ENCODE data around the gene TTC7B. TPM values are rescaled to one million over a fixed set of nuclear protein-coding genes. Genes with fewer than 3 reads are reported as not detected.

Gene TTC7B
- total RNA-seq, 1 experiment from 2014 or later: 40.9 TPM

- BruUV-seq (replicated peaks): no TSS peak
- in situ Hi-C loops (cut with HindIII; ENCODE audit: low pct_unique_long_range_greater_than_20kb, low sequenced_read_pairs) (no loop called here), intact Hi-C loops (cut with micrococcal nuclease; ENCODE audit: unreplicated experiment) (no loop called here)
- Histone ChIP-seq H3K4me1 (ENCODE audit: control insufficient read depth, insufficient read depth, low read length) (no peaks in the 10 kb centered on the region), H3K4me3 (ENCODE audit: low read depth in 2 of 2, low read length in 2 of 2) (no peak overlapping the region), H3K9me3 (ENCODE audit: control insufficient read depth, insufficient read depth, low read depth, low read length) (no peaks in the 10 kb centered on the region), H3K27me3 (ENCODE audit: control insufficient read depth, insufficient read depth, low read length) (no peaks in the 10 kb centered on the region), H3K36me3 (ENCODE audit: control insufficient read depth, insufficient read depth, low read length) (no peaks in the 10 kb centered on the region), H3K27ac (ENCODE audit: low read length) (no peak overlapping the region)
- POLR2A ChIA-PET: no interaction called here
- TF ChIP-seq POLR2AphosphoS5 (IDR thresholded peaks at IDR 0.05; ENCODE audit: low read depth, low read length) (no peak), TCF7L2 (IDR thresholded peaks at IDR 0.05; ENCODE audit: low read depth, low read length) (no peak), SIN3A (IDR thresholded peaks at IDR 0.05; ENCODE audit: borderline replicate concordance, insufficient read depth, low read depth, low read length) (no peak), REST (IDR thresholded peaks at IDR 0.05; ENCODE audit: insufficient read depth in 1 of 2, low read depth in 2 of 2, low read length in 1 of 2) (no peak), CTCF (IDR thresholded peaks at IDR 0.05) (no peak)
- CTCF ChIA-PET: no interaction called here
- DNase-seq (ENCODE audit: low read depth, low spot score) (no peak), ATAC-seq (no peak)
Measured at GRCh38 chr14:90611936-90612335, 204.3 kb downstream of the TTC7B start.

GRCh38 chr14:90611501-90611900 is 204.7 kb downstream of the TTC7B start:
- no TSS peak for BruUV-seq (replicated peaks)
- intact Hi-C loops (cut with micrococcal nuclease; ENCODE audit: unreplicated experiment): no loop called here
- POLR2A ChIA-PET: no interaction called here

More at GRCh38 chr14:90611501-90611900, 204.7 kb downstream of the TTC7B start:
- no peak overlapping the region for H3K4me3 ChIP-seq (ENCODE audit: low read depth in 2 of 2, low read length in 2 of 2)
- DNase-seq (ENCODE audit: low read depth, low spot score) (no peak), ATAC-seq (no peak)
- CTCF ChIA-PET: no interaction called here
- in situ Hi-C loops (cut with HindIII; ENCODE audit: low pct_unique_long_range_greater_than_20kb, low sequenced_read_pairs): no loop called here
- no peak for TF ChIP-seq REST (IDR thresholded peaks at IDR 0.05; ENCODE audit: insufficient read depth in 1 of 2, low read depth in 2 of 2, low read length in 1 of 2)
- no peak for TF ChIP-seq CTCF (IDR thresholded peaks at IDR 0.05)
- TF ChIP-seq SIN3A (IDR thresholded peaks at IDR 0.05; ENCODE audit: borderline replicate concordance, insufficient read depth, low read depth, low read length): no peak
- no peak for TF ChIP-seq POLR2AphosphoS5 (IDR thresholded peaks at IDR 0.05; ENCODE audit: low read depth, low read length)
- no peak for TF ChIP-seq TCF7L2 (IDR thresholded peaks at IDR 0.05; ENCODE audit: low read depth, low read length)
- H3K27ac ChIP-seq (ENCODE audit: low read length): no peak overlapping the region
- H3K36me3 ChIP-seq (ENCODE audit: control insufficient read depth, insufficient read depth, low read length): no peaks in the 10 kb centered on the region
- no peaks in the 10 kb centered on the region for H3K4me1 ChIP-seq (ENCODE audit: control insufficient read depth, insufficient read depth, low read length)
- no peaks in the 10 kb centered on the region for H3K9me3 ChIP-seq (ENCODE audit: control insufficient read depth, insufficient read depth, low read depth, low read length)
- no peaks in the 10 kb centered on the region for H3K27me3 ChIP-seq (ENCODE audit: control insufficient read depth, insufficient read depth, low read length)
